Activated naive CD4-positive, alpha-beta T cell (primary cell): ENCODE results near the gene PTPRN2.
"Not testable (repeated sequence)": the region's sequence is repeated elsewhere in the genome, so short reads cannot be mapped to it uniquely, and the experiment has no call there.

ENCODE experiments used
- DNase-seq, 4 experiments: peaks; one replicate each; lab custom pipeline; 2025; lab: John Stamatoyannopoulos, UW

The PTPRN2 gene

DNA sequence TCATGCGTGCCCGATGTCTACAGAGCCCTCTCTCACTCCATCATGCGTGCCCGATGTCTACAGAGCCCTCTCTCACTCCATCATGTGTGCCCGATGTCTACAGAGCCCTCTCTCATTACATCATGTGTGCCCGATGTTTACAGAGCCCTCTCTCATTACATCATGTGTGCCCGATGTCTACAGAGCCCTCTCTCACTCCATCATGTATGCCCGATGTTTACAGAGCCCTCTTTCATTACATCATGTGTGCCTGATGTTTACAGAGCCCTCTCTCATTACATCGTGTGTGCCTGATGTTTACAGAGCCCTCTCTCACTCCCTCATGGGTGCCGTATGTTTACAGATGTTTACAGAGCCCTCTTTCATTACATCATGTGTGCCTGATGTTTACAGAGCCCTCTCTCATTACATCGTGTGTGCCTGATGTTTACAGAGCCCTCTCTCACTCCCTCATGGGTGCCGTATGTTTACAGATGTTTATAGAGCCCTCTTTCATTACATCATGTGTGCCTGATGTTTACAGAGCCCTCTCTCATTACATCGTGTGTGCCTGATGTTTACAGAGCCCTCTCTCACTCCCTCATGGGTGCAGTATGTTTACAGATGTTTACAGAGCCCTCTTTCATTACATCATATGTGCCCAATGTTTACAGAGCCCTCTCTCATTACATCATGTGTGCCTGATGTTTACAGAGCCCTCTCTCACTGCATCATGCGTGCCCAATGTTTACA lies 739.7 kb downstream of the PTPRN2 start:
- DNase-seq = not testable (repeated sequence)

DNA sequence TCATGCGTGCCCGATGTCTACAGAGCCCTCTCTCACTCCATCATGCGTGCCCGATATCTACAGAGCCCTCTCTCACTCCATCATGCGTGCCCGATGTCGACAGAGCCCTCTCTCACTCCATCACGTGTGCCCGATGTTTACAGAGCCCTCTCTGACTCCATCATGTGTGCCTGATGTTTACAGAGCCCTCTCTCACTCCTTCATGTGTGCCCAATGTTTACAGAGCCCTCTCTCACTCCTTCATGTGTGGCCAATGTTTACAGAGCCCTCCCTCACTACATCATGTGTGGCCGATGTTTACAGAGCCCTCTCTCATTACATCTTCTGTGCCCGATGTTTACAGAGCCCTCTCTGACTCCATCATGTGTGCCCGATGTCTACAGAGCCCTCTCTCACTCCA lies 740.9 kb downstream of the PTPRN2 start:
- DNase-seq = not testable (repeated sequence)

DNA sequence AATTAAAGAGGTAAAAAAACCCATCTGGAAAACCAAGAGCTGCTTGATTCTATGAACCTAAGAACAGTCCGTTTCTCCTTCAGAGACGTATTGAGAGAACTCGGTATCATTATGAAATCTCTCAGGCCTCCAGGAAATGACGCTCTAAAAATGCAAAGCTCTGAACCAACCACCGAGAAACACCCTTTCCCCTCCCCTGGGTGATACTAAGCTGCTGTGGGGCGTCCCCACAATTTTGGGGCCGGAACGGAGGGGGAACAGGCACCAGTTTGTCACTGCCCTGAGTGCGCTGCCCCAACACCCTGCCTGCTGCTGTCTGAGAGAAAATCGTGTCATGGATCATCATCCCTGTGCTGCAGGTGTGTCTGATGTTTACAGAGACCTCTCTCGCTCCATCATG lies 741.4 kb downstream of the PTPRN2 start:
- no peak for DNase-seq

DNA sequence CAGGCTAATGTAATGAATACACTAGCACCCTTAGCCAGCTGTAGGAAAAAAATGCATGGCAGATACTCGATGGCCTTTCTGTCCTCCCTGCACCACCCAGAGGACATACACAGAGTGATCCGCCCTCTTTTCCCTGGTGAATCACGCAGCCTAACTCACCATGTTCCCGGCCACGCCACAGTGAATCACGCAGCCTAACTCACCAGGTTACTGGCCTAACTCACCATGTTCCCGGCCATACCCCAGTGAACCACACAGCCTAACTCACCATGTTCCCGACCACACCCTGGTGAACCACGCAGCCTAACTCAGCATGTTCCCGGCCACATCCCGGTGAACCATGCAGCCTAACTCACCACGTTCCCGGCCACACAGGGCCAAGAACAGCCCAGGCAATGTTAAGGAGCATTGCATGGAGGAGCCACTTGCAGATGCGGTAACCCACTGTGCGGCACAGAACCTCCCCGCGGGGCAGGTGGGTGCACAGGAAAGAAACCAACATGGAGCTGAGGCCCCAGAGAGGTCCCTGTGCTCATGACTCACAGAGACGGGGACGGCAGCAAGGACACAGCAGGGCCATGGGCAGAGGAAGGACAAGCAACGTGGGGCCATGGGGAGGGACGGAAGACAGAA lies 742.3 kb downstream of the PTPRN2 start:
- DNase-seq = no peak

DNA sequence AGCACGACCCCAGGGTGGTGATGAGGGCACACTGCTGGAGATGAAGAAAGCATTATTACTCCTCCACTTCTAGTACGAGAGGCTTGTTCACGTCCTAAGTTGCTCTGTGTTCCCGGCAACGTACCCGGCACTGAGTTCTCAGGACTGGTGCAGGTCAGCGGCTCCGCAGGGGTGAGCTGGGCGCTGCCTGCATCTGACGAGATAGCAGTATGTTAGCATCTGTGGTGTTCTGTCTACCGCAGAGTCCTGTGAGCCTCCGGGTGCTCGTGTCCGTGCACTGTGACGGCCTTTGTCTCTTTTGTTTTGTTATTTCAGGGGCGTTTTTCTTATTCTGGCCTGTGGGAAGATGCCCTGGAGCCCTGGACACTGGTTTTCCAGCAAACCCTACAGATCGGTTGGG lies 743.0 kb downstream of the PTPRN2 start:
- DNase-seq = no peak

DNA sequence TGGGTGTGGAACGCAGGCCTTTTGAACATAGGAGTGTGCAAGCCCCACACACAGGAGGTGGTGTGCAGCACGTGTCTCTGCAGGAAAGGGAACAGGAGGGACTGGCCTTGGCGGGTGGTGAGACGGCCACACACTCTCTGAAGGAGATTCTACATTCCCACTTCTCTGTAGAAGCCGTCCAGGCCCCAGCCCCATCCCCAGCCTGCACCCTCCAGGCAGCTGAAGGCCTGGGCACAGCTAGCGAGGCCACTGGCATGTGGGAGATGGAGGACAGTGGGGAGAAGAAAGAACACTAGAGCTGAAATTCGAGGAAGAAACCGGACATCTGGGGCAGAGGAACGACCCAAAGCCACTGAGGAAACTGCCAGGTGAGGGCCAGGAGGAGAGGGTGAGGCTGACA lies 743.5 kb downstream of the PTPRN2 start:
- no peak for DNase-seq

DNA sequence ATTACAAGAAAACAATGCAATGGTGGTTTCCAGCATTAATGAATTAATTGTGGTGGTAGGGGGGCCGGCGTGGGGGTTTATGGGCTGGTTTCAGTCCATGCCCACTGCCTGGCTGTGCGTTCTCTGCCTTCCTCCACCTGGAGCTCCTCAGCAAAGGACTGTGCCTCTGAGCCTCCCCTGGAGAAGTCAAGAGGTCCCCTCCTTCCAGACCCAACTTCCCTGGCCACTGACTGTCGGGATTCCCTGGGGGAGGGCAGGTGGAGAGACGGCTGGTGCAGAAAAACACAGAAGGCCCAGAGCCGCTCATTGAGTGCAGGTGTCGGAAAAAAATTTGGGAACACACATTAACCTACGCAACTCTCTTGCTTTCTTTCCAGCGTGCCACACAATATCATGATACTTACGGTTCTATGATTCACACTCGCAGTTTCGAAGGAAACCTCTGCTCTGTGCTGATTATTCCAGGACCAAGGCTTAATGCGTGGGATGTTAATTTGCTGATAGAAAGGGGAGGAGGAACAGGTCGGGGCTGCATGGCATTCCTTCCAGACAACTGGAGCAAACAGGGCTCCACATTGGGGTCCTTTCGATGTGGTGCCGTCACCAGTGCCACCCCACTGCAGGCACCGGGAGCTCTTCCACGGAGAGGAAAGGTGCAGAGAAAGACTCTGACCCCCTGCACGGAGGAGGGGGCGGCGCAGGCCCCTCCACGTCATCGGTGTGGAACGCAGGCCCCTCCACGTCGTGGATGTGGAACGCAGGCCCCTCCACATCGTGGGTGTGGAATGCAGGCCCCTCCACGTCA lies 744.1 kb downstream of the PTPRN2 start:
- DNase-seq = no peak

DNA sequence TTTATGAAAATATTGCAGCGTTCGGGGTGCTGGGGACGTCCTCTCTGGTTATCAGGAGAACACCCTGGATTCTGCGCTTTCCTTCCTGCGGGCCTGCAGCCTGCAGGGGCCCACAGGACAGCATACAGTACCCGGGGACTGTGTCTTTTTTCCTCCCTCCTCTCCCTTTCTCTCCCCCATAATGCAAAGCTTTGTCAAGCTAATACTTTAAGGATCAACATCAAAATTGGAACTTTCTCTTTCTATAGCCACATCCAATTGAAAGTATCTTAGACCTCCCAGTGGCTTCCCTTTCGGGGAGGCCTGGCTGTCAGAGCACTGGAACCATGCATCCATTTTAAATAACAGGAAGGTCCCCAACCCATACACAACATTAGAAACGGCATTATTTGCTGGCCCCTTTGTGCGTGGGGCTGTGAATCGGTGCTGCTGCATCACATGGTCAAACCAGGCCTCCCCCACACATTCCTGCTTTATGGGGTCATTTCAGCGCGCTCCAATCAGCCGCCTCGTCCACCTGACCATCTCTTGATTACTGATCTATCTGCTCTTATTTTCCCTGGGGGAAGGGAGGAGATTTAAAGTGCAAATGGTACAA lies 745.8 kb downstream of the PTPRN2 start:
- no peak for DNase-seq

DNA sequence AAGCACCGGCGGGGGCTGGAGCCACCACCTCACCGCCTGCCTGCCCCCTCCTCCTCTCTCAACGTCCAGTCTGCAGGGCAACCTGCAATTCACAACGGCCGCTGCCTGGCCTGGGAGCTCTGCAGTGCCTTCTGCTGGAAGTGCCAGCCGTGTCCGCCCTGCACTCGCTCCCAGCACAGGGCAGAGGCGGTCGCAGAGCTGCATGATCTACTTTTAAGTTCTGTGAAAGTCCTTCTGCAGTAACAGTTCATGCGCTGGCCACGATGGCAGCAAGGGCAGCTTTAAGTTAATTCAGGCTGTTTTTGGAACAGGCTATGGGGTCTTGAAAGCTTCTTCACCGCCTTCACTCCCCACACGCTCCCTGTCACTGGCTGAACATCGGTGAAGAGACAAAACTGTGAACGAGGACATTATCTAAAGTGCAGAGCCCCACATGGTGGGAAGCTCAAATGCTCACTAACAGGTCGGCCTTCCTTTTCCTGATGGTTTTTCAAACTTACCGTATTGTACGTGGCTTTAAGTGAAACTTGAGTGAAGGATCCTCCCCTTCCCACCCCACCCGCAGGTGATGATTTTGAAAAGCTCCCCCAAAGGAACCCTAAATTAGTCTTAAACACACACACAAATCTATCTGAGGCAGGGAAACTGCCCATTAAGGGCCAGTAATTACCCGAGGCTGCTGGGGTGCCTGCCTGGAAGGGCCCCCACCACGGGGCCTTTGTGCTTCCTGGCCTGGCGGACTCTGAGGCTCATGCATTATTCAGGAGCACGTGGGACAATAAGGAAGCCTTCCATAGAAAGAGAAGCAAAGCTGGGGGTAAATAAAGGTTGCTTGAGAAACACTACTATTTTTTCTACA lies 746.5 kb downstream of the PTPRN2 start:
- DNase-seq = no peak

DNA sequence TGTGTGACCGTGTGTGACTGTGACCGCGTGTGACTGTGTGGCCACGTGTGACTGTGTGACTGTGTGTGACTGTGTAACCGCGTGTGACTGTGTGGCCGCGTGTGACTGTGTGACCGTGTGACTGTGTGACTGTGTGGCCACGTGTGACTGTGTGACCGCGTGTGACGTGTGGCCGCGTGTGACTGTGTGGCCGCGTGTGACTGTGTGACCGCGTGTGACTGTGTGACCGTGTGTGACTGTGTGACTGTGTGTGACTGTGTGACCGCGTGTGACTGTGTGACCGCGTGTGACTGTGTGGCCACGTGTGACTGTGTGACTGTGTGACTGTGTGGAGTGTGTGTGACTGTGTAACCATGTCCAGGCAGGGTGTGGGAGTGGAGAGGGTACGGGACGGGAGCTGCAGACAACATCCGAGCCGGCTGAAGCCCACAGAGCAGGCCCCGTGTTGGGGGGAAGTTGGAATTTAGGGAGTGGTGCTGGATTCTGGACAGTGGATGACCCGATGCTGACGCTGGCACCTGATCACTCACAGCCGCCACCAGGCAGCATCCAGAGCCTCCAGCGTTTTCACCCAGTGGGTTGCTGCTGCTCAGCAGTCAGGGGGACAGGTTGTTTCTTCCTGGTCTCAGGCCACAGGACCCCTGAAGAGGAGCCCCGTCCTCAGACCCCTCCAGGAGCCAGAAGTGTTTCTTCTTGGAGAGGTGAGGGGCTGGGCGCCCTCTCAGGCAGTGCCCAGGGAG lies 747.3 kb downstream of the PTPRN2 start:
- no peak for DNase-seq

DNA sequence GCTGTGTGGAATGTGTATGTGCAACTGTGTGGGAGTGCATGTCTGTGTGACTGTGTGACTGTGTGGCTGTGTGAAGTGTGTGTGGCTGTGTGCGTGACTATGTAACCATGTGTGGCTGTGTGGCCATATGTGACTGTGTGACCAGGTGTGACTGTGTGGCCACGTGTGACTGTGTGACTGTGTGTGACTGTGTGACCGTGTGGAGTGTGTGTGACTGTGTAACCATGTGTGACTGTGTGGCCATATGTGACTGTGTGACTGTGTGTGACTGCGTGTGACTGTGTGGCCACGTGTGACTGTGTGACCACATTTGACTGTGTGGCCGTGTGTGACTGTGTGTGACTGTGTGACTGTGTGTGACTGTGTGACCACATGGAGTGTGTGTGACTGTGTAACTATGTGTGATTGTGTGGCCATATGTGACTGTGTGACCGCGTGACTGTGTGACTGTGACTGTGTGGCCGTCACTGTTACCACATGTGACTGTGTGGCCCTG lies 747.9 kb downstream of the PTPRN2 start:
- no peak for DNase-seq

DNA sequence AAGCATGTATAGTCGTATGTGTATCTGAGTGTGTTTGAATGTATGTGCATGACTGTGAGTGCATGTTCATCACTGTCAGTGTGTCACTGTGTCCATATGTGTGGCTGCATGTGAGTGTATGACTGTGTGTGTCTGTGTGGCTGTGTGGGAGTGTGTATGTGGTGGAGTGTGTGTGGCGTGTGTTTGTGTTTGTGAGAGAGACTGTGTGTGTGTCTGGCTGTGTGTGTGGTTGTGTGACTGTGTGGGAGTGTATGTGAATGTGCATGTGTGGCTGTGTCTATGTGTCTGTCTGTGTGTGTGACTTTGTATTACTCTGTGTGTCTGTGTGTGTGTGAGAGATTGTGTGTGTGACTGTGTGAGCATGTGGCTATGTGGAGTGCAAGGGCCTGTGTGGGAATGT lies 748.4 kb downstream of the PTPRN2 start:
- no peak for DNase-seq

DNA sequence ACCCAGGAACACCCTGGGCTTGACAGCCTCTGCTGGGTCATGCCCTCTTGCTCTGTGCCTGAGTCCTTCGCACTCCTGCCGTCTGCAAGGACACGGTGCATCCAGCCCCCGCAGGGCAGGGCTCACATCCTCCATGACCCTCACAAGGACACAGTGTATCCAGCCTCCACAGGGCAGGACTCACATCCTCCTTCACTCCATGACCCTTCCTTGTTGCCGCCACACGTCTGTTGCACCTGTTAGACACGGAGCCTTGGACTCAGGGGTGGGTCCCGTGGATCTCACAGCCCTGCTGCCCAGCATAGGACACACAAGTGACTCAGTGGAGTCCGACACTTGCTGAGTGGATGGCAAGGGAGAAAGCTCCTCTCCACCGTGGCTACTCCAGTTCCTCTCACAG lies 750.1 kb downstream of the PTPRN2 start:
- no peak for DNase-seq

DNA sequence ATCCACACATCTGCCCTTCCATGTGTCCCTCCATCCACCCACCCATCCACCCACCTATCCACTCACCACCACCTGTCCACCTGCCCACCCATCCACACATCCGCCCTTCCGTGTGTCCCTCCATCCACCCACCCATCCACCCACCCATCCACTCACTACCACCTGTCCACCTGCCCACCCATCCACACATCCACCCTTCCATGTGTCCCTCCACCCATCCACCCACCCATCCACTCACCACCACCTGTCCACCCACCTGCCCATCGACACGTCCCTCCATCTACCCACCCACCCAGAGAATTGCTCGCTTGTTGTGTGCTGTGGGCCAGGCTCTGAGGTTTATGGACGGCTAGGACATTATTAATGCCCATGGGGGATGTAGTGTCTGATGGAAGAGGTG lies 750.6 kb downstream of the PTPRN2 start:
- DNase-seq = no peak

DNA sequence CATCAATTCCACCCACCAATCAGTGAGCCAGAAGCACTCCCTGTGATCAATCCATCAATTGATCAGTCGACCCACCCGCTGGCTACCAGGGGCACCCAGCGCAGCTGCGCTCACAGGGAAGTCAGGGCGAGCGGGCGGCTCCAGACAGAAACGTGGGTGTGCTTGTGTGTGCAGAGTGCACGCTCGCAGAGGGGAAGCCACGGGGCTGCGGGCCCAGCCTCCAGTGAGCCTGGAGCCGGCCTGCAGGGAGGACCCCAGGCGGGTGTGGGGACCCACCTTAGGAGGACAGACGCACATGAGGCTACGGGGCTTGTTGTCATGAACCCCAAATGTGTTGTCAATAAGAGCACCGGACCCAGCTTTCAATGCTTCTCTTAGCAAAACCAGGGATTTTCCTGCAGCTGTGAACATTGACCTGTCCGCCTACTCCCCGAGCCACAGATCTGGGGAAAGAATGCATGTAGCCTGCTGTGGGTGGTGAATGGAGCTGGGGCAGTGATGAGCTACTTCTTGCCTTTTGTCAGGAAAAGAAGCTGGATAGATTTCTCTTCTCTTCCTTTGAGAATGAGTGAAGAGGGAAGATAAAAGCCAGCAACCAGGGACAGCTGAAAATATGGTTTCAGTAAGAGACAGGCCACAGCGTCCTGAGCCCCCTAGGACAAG lies 753.0 kb downstream of the PTPRN2 start:
- DNase-seq = no peak

DNA sequence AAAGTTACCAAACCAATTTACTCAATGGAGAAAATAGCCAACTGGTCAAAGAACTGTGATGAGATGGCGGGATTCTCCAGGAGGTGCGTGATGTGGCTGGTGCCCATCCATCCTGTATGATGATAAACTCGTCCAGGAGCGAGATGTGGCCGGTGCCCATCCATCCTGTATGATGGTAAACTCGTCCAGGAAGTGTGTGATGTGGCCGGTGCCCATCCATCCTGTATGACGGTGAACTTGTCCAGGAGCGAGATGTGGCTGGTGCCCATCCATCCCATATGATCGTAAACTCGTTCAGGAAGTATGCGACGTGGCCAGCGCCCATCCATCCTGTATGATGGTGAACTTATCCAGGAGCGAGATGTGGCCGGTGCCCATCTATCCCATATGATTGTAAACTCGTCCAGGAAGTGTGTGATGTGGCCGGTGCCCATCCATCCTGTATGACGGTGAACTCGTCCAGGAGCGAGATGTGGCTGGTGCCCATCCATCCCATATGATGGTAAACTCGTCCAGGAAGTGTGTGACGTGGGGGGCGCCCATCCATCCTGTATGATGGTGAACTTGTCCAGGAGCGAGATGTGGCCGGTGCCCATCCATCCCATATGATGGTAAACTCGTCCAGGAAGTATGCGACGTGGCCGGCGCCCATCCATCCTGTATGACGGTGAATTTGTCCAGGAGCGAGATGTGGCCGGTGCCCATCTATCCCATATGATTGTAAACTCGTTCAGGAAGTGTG lies 754.6 kb downstream of the PTPRN2 start:
- no peak for DNase-seq

DNA sequence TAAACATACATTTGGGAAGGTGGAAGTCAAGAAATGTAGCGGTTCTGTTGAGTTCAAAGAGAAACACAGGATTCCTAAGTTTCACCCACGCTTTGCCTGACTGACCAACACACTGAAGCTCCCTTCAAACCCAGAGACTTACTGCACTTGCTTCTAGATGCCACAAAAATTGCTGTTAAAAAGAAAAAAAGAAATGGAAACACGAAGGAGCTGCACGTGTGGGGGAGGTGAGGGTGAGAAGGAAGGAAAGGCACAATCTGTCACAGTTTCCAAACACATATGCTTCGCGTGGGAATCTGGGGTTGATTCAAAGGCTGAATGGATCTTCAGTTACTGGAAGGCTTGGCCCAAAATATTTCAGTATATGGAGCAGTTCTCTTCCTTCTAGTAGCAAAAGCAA lies 755.2 kb downstream of the PTPRN2 start:
- no peak for DNase-seq

DNA sequence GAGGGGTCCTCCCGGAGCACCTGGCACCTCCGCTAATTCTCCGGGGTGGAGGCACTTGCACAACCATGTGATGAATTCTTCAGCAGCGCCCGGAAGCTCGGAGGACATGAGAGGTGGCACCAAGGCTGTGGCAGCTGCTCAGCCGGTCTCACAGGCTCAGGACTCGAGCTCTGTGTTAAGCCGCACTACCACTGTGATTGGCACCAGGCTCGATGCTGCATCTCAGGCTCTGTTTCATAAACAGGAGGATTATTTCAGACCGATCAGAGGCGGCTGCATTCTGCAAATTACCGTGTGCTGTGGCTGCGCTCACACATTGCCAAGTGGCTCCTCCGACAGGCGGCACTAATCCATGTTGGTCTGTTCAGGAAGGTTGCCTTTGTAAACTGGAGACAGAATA lies 755.6 kb downstream of the PTPRN2 start:
- DNase-seq = no peak

DNA sequence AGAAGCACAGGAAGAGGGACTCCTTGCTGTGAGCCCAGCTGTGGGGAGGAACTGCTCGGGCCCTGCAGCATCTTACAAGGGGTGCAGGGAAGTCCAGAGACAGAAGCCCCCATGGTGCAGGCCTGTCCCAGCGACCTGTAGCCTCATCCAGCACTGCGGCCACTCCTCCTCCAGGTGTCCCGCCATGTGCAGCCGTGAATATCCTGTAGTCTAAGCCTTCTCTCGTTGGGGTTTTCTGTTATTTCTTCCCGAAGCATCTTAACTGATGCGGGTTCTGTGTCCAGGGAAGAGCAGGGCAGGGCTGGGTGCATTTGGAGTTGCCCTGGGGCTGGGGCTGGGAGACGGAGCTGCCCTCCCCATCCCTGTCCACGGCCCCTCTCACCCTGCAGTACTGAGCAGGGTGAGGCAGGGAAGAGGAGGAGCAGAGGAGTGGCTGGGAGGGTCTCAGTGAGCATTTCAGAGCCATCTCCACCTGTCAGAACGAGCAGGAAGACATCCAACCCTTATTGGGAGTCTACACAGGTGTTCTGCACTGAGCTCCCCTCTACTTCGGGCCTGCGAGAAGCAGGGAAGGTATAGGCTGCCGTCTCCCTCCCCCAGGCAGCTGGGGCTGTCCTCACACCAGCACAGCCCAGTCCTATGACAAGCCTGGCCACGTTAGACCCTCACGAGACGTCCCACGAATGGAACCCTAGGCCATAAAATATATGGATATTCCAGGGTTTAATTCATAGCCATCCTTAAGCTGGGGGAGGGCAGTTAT lies 756.3 kb downstream of the PTPRN2 start:
- no peak for DNase-seq
